HG02938 (cell line): ENCODE data around the gene SPOCK3.
A peak's percentile ranks its signal among the peaks of the same experiment; 100 is the strongest.
"Not testable (repeated sequence)": the region's sequence is repeated elsewhere in the genome, so short reads cannot be mapped to it uniquely, and the experiment has no call there.

Source experiments
- ATAC-seq: cut with Tn5 transposase; IDR thresholded peaks from one replicate; pipeline ENCODE4 v1.9.1; 2021; ENCODE audit warnings: mild to moderate bottlenecking, moderate library complexity; ENCODE audit not compliant: unreplicated experiment

Gene SPOCK3

GRCh38 chr4:166972071-166972470, 262.2 kb downstream of the SPOCK3 start:
- ATAC-seq, result peak; percentile 74

- ATAC-seq, result not testable (repeated sequence)
Observed at GRCh38 chr4:166968219-166968618, 266.1 kb downstream of the SPOCK3 start.

- no peak for ATAC-seq
Observed at GRCh38 chr4:166965562-166965961, 268.7 kb downstream of the SPOCK3 start.

GRCh38 chr4:166957451-166957850, 276.8 kb downstream of the SPOCK3 start:
- no peak for ATAC-seq

- no peak for ATAC-seq
Observed at GRCh38 chr4:166956484-166956883, 277.8 kb downstream of the SPOCK3 start.

GRCh38 chr4:166941629-166942028, 292.7 kb downstream of the SPOCK3 start:
- peak; percentile 69 for ATAC-seq

GRCh38 chr4:166930464-166930863, 303.8 kb downstream of the SPOCK3 start:
- no peak for ATAC-seq

GRCh38 chr4:166924424-166924823, 309.9 kb downstream of the SPOCK3 start:
- no peak for ATAC-seq

- ATAC-seq, result no peak
Observed at GRCh38 chr4:166913926-166914325, 320.4 kb downstream of the SPOCK3 start.

GRCh38 chr4:166903408-166903807, 330.9 kb downstream of the SPOCK3 start:
- ATAC-seq, result no peak

- ATAC-seq, result no peak
Observed at GRCh38 chr4:166902941-166903340, 331.4 kb downstream of the SPOCK3 start.

GRCh38 chr4:166896254-166896653, 338.0 kb downstream of the SPOCK3 start:
- ATAC-seq, result peak; percentile 67

GRCh38 chr4:166895771-166896170, 338.5 kb downstream of the SPOCK3 start:
- no peak for ATAC-seq

- ATAC-seq, result no peak
Observed at GRCh38 chr4:166887457-166887856, 346.8 kb downstream of the SPOCK3 start.

- no peak for ATAC-seq
Observed at GRCh38 chr4:166886718-166887117, 347.6 kb downstream of the SPOCK3 start.

- no peak for ATAC-seq
Observed at GRCh38 chr4:166882221-166882620, 352.1 kb downstream of the SPOCK3 start.

- ATAC-seq, result no peak
Observed at GRCh38 chr4:166875821-166876220, 358.5 kb downstream of the SPOCK3 start.

GRCh38 chr4:166862032-166862431, 372.3 kb downstream of the SPOCK3 start:
- no peak for ATAC-seq

GRCh38 chr4:166850398-166850797, 383.9 kb downstream of the SPOCK3 start:
- not testable (repeated sequence) for ATAC-seq

GRCh38 chr4:166846939-166847338, 387.4 kb downstream of the SPOCK3 start:
- ATAC-seq, result peak; percentile 76

GRCh38 chr4:166842795-166843261, 391.5 kb downstream of the SPOCK3 start:
- ATAC-seq, result no peak

GRCh38 chr4:166839615-166840251, 394.6 kb downstream of the SPOCK3 start:
- peak; percentile 82 for ATAC-seq
